ENCODE results near the gene RETREG1.

- no peak for TF ChIP-seq CTCF (IDR thresholded peaks at IDR 0.05; ENCODE audit: low read length)
- no peak for TF ChIP-seq EZH2 (optimal IDR thresholded peaks at IDR 0.05; ENCODE audit: low read depth, low read length)
These were observed 161.1 kb downstream of the RETREG1 start for GRCh38 chr5:16455668-16456067.
